SK-N-DZ (cell line): ENCODE data around the gene GUCY1A2.

Experiments used
- DNase-seq: peaks from one replicate; pipeline ENCODE4 v3.0.0-alpha.2; 2015; ENCODE audit warnings: low spot score

The GUCY1A2 gene

DNA sequence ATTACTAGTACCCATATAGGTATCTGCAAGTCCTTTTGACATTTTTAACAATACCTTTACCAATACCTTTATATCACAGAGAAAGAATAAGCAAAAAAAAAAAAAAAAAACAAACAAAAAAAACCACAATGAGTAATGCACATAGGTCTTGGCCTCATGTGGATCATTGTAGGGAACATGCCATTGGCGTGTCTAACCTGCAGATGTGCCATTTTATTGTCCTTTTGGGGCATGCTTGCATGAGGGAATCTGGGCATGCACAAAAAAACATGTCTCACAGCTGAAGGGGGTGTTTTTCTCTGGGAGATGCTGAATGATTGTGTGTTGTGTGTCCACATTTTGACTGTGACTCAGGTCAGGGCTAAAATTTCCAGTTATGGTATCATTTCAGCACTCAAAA is 361.6 kb downstream of the GUCY1A2 start:
- DNase-seq: no peak

DNA sequence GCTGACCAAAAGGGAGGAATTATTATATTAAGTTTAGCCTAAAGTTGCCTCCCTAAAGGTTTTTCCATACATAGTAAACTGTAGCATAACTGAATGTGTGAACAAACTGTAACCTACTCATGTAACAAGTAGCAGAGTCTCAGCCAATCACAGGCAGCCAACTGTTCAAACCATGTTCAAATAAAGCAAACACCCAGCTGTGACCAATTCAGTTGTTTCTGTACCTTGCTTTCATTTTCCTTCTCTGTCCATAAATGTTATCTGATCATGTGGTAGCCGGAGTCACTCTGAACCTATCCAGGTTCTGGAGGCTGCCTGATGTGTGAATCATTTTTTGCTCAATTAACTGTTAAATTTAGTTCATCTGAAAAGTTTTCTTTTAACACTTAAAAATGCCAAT is 373.5 kb downstream of the GUCY1A2 start:
- no peak for DNase-seq

DNA sequence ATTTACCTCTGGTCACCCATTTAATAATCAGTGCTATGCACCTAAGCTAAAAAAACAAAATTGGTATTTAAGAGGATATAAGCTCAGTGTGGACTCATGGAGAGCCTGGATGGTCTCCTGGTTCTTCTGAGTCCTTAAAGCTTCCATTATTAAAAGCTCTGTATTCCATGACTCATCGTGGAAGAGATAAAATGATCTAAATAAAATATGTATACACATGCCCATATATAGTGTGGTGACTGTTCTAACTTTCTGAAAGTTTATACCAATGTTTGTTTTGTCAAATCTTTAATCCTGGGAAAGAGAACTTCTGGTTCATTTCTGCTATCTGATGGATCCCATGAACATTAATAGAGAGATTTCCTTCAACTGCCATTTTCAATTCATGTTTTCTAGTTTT is 375.9 kb downstream of the GUCY1A2 start:
- DNase-seq: no peak

DNA sequence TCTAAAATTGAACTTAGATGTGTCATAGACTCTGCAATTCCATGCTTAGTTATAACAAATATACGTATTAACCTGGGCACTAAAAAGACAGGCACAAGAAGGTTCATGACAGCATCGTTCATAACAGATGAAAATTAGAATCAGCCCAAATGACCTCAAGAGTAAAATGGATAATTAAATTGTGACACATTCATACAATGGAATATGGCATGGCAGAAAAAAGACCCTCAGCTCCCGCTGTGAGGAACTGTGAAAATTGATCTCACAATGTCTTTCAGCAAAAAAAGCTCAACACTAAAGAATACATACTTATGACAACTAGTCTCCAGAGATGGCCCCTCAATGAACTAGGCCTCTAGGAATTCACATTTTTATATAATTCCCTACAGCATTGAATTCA is 386.0 kb downstream of the GUCY1A2 start:
- DNase-seq: no peak

DNA sequence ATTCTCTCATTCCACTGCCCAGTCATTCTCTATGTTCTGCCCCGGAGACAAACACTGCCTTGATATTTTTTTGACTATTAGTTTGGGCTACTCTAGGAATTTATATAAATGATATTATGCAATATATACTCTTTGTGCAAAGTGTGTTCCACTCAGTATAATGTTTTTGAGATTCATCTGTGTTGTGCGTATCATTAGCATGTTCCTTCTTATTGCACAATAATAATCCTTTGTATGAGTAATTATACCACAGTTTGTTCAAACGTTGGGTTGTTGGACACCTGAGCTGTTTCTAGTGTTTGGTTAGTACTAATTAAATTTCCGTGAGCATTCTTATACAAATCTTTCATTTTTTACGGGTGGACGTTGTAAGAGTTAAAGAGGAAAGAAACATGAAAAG is 390.6 kb downstream of the GUCY1A2 start:
- DNase-seq: no peak

DNA sequence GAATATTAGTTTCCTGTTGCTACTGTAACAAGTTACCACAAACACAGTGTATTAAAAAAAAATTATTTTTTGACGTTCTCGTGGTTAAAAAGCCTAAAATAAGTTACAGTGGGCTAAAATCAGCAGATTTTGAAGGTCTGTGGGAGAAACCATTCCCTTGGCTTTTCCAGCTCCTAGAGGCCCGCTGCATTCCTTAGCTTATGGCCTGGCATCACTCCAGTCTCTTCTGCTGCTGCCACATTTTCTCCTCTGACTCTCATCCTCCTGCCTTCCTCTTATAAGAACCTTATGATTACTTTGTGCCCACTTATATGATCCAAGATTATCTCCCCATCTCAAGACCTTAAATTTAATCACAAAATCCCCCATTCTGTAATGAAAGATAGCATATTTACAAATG is 392.7 kb downstream of the GUCY1A2 start:
- DNase-seq: no peak

DNA sequence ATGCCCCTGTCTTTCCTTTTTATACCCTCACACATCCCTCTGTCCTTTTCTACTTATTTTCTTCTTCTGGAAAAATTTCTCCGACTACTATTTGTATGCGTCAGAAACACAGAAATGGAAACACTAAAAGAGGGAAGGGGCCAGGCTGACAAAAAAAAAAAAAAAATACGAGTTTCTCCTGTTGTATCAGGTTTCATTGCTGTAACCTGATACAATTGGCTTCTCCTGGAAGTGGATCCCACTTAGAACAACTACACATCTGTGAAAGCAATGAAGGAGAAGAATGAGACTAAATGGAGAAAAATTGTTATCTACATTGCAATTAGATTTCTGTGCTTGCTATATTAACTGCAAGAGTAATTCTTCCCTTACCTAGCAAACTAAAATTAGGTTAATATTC is 393.9 kb downstream of the GUCY1A2 start:
- peak; percentile 29 for DNase-seq
